ENCODE data around the gene SUPT3H.

Gene SUPT3H

GRCh38 chr6:45000833-45001232 is 376.9 kb downstream of the SUPT3H start:
- DNase-seq (ENCODE audit: low spot score) = no peak

DNA sequence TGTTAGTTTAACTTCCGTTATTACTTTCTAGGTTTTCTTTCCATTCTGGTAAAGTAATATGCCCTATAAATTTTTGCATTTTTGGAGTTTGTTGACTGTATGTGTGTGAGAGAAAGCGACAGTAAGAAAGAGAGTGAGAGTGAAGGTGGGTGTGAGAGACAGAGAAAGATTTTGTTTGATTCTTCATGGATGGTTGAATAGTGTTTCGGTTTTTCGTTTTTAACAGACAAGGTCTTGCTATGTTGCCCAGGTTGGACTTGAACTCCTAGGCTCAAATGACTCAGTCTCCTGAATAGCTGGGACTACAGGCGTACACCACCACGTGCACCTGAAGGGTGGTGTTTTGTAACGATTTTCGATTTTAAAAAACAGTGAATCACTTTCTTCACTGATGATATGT is 378.7 kb downstream of the SUPT3H start:
- no peak for DNase-seq (ENCODE audit: low spot score)

- DNase-seq (ENCODE audit: low spot score) = no peak
These were observed 382.1 kb downstream of the SUPT3H start for GRCh38 chr6:44995486-44996132.

- no peak for DNase-seq (ENCODE audit: low spot score)
These were observed 388.3 kb downstream of the SUPT3H start for GRCh38 chr6:44989391-44989790.

DNA sequence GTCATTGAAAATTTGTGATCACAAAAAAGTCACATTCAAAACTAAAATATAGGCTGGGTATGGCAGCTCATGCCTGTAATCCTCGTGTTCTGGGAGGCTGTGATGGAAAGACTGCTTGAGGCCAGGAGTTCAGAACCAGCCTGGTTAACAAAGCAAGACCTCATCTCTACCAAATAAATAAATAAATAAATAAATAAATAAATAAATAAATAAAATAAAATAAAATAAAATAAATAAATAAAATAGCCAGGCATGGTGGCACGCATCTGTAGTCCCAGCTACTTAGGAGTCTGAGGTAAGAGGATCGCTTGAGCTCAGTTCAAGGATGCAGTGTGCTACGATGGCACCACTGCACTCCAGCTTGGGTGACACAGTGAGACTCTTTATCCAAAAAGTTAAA is 392.7 kb downstream of the SUPT3H start:
- DNase-seq (ENCODE audit: low spot score) = no peak

DNA sequence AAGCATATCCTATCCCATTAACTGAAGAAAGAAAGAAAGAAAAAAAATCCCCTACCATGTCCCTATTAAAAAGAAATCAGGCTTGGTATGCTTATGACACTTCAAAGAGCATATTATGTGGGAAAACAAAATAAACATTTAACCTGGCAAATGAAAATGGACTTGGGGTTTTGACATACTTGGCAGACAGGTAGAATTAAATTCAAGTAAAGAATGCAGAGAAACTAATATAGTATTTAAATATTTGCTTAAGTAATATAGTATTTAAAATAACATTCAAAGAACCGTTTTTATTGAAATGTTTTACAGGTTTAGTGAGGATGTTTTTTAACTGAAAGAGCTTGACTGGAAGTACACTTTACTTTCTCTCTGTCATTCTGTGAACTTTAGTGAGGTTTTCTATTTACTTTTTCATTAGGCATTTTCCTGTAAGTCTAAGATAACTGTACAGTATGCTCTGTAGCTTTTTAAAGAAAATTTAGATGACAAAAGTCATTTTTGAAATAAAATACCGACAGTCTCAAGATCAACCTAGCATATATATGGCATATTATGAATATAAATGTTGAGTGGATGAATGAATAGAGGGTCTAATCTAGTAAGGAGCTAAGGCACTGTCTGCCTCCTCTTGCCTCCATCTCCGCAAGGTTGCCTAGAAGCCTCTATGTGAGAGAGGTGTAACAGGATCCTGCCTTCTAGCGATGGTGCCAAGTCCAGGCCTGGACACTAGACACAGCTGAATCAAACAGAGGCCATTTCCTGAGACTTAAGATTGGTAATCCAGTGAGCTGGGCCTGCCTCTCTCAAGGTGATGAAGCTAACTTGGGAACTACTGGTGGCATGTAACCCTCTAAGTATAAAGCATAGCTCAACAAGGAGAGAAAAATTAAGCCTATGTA is 394.0 kb downstream of the SUPT3H start:
- DNase-seq (ENCODE audit: low spot score) = no peak

- no peak for DNase-seq (ENCODE audit: low spot score)
These were observed 396.9 kb downstream of the SUPT3H start for GRCh38 chr6:44980841-44981240.

- no peak for DNase-seq (ENCODE audit: low spot score)
These were observed 400.8 kb downstream of the SUPT3H start for GRCh38 chr6:44976677-44977641.

GRCh38 chr6:44974511-44974910 is 403.2 kb downstream of the SUPT3H start:
- DNase-seq (ENCODE audit: low spot score) = no peak

DNA sequence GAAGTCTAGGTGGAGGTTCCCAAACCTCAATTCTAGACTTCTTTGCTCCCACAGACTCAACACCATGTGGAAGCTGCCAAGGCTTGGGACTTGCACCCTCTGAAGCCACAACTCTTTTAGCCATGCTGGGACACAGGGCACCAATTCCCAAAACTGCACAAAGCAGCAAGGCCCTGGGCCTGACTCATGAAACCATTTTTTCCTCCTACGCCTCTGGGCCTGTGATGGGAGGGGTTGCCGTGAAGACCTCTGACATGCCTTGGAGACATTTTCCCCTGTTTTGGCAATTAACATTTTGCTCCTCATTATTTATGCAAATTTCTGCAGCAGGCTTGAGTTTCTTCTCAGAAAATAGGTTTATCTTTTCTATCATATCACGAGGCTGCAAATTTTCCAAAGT is 405.0 kb downstream of the SUPT3H start:
- no peak for DNase-seq (ENCODE audit: low spot score)

GRCh38 chr6:44969446-44970185 is 408.1 kb downstream of the SUPT3H start:
- DNase-seq (ENCODE audit: low spot score) = no peak

DNA sequence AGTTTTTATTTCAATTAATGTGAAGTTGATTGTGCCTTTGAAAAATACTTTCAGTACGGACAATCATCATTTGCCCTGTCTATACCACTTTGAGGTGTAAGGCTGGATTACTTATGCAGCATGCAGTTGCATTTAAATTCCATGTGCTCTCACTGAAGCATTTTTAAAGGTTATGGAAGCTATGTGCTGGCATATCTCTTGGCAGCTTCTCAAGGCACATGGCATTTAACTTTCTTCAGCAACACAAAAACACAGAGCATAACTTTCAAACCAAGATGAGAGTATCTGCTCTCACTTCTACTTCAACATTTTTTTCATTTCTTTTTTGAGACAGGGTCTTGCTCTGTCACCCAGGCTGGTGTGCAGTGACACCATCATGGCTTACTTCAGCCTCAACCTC is 410.3 kb downstream of the SUPT3H start:
- DNase-seq (ENCODE audit: low spot score) = no peak

DNA sequence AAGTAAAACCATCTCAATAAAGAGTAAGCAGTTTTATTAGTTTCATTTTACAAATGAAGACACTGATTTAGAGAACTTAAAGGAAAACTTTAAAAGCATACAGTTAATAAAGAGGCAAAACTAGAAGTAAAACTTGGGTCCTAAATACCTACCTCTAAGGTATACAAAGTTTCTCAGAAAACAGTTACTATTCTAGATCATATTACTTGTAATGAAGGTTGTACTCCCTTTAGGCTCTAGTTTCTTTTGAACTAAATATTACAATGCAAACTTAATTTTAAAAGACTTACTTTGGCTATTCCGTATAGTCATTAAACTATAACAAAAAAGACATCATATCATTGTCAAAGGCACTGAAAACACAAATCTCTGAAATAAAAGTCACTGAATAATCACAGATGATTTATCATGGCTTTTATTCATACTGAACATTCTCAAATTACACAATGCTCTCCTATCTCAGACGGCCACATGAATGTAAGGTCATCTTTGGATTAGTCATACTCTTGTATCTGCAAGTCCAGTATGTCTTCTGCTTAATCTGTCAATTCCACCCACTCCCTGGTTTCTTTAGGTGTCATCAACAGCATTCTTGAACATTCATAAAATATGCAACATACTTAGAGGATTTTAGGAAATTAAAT is 411.2 kb downstream of the SUPT3H start:
- no peak for DNase-seq (ENCODE audit: low spot score)

DNA sequence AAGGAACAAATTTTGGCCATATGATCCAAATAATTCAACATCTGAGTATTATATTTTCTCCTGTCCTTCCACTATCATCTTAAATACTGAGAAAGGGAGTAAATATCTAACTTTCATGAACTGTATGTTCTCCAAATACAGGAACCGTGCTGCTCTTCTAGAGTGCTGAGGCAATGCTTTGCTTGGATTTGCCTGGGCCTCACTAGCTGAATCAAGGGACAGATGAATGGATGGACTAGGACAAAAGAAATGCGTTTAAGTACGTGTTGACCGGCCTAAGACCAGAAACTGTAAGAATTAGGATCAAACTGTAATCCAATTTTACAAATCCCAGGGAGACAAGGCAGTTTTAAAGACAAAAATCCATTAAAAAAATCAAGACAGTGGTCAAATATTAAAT is 412.0 kb downstream of the SUPT3H start:
- no peak for DNase-seq (ENCODE audit: low spot score)

- no peak for DNase-seq (ENCODE audit: low spot score)
These were observed 416.8 kb downstream of the SUPT3H start for GRCh38 chr6:44960898-44961297.

DNA sequence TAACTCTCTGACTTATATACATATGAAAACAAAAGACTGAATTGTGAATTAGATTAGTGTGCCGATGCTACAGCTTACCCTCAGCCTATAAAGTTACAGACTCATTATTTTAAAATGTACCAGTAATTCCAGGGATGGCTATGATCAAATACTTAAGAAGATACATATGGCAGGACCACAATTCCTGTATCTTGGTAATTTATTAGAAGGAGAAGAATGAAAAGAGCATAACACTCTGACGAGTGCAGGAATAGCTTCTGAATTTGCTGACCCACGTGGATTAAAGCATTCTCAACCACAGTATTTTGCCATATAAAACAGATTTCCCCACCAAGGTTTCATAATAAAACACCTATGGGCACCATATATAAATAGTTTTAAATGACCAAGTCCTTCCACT is 418.1 kb downstream of the SUPT3H start:
- DNase-seq (ENCODE audit: low spot score) = no peak

GRCh38 chr6:44957156-44957555 is 420.6 kb downstream of the SUPT3H start:
- no peak for DNase-seq (ENCODE audit: low spot score)

- DNase-seq (ENCODE audit: low spot score) = no peak
These were observed 421.3 kb downstream of the SUPT3H start for GRCh38 chr6:44956396-44956795.

DNA sequence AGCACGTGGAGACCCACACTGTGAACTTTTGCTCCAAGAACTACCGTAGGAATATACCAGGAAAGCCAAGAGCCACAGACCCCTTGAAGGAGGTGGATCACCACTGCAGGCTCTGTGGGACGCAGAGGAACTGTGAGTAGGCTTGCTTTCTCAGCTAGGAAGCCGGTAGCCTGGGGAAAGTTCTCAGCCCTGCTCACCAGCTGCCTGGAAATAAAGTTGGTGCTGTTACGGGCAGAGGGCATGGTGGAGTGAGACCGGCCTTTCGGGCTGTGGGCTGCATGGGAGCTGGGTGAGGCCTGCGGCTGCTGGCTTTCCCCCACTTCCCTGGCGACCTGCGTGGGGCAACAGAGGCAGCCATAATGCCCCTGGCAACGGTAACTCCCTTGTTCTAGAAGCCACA is 422.6 kb downstream of the SUPT3H start:
- no peak for DNase-seq (ENCODE audit: low spot score)

GRCh38 chr6:44954281-44954680 is 423.5 kb downstream of the SUPT3H start:
- DNase-seq (ENCODE audit: low spot score) = no peak

- no peak for DNase-seq (ENCODE audit: low spot score)
These were observed 426.4 kb downstream of the SUPT3H start for GRCh38 chr6:44951253-44951747.
